Activated CD8-positive, alpha-beta memory T cell treated with anti-CD3 and anti-CD28 coated beads for 4 hours (primary cell): Measurements from ENCODE around the gene AP1M1.

Experiments used
- DNase-seq, 2 donors: peaks; one replicate each; pipeline ENCODE4 v3.0.0-alpha.2; 2020; ENCODE audit warnings: low read depth in 2 of 2

The AP1M1 gene

DNA sequence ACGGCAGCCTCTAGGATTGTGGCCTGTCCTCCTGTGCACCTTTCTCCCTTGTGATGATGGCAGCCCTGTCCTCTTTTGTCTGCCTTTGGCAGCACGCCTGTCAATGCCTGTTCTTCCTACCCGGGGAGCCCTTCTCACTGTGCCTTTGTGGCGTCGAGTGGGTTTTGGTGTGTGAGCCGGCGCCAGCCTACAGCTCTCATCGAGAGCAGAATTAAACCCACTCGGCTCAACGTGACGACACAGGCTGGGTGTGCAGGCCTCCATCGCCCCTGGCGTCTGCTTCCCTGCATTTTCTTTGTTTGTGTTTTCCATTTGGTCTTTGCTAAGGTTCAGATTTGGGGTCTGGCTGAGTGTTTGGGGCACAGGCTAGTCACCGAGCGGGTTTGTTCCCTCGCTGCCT lies 34.4 kb downstream of the AP1M1 start:
- no peak for DNase-seq

DNA sequence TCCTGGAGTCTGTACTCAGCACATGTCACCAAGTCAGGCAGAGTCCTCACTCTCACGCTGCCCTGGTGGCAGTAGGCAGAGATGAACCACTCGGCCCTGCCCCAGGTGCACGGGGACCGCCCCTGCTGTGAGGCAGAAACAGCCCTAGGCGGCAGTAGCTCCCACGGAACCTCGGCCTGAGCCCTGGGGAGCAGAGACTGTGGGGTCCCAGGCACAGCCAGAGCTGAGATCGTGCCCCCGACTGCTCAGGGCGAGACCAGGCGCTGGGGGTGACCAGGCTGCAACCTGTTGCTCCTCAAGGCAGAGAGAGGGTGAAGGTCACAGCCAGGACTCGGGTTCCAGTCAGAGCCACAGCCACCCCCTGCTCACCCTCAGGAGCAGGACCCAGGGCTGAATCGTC lies 34.9 kb downstream of the AP1M1 start:
- DNase-seq, result no peak

DNA sequence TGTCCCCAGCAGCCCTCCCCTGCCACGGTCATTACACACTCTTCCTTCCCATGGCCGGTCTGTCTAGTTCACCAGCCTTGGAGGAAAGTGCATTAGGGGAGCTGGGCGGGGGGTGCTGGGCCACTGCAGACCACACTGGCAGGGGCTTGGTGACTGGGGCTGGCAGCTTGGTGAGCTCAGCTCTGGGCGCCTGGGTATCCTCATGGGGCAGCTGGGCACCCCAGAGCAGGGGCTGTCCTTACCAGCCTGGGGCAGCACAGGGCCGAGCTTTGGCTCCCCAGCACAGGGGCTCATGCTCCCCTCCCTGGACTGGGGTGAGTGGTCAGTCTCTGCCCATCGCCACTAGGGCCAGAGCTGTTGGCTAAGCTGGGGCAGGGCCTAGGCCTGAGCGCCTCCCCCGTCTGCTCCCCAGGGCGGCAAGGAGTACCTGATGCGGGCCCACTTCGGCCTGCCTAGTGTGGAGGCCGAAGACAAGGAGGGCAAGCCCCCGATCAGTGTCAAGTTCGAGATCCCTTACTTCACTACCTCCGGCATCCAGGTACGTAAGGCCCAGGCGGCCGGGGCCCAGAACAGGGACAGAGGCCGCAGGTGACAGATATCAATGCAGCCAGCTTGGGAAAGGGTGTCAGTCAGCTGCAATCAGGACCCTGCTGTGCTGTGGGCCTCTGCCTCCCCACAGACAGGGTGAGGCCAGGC lies 35.5 kb downstream of the AP1M1 start:
- no peak for DNase-seq

DNA sequence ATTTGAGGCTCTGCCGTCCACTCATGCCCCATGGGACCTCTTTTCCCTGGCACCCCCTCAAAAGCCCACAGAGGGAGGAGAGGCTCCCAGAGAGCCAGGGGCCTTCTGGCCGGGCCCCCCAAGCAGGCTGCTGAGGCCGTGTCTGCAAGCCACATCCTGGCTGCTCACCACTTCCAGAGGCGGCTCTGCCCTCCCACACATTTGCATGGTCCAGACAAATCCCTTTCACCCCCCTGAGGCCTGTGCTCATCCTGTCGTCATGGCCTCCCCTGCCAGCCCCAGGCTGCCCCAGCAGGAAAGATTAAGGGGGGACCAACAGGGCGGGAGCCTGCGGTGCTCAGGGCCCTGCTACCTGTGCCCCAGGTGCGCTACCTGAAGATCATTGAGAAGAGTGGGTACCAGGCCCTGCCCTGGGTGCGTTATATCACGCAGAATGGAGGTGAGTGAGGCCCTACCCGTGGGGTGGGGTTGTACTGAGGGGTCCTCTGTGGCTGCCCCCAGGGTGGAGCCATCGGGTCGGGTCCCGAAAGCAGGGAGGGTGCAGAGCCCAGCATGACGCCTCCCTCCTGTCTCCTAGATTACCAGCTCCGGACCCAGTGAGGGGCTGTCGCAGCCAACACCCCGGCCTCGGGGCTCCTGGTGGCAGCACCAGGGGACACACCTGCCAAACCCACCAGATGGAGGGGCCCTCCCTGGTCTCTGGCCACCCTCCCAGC lies 36.3 kb downstream of the AP1M1 start:
- DNase-seq, result no peak

DNA sequence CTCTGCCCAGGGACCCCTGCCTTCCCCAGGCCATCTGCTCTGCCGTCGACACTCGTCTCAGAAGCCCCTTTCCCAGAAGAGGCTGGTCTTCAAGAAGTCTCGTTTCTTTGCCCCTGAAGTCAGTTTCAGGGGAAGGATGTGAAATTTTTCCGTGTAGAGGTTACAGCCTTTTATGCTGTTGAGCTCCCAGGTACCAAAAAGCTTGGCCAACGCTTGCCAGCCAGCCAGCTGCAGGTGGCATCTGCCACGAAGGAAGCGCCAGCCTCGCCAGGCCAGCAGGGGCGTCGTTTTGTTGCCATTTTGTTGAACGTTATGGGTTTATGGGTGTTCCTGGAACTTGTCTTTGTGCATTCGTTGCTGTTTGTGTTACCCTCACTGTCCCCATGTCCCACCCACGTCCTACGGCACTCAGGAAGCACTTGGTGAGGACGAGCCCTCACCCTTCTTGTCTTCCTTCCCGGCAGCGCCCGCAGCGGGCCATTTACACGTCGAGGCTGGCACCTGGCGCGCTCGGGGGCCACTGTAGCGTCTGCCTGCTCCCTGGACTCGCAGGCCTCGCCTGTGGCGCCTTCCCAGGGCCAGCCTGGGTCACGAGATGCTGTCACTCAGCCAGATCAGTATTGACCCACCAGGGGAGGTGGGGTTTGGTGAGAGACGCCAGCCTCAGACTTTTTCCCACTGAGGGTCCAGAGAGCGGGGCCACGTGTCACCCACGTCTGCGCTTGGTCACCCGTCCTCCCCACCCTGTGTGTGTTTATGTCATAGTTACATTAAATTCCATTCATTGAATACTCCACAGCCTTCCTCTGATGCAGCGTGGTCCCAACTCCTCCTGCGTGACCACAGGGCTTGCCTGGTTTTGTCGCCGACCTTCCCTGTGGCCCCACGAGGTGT lies 37.1 kb downstream of the AP1M1 start:
- DNase-seq, result no peak

DNA sequence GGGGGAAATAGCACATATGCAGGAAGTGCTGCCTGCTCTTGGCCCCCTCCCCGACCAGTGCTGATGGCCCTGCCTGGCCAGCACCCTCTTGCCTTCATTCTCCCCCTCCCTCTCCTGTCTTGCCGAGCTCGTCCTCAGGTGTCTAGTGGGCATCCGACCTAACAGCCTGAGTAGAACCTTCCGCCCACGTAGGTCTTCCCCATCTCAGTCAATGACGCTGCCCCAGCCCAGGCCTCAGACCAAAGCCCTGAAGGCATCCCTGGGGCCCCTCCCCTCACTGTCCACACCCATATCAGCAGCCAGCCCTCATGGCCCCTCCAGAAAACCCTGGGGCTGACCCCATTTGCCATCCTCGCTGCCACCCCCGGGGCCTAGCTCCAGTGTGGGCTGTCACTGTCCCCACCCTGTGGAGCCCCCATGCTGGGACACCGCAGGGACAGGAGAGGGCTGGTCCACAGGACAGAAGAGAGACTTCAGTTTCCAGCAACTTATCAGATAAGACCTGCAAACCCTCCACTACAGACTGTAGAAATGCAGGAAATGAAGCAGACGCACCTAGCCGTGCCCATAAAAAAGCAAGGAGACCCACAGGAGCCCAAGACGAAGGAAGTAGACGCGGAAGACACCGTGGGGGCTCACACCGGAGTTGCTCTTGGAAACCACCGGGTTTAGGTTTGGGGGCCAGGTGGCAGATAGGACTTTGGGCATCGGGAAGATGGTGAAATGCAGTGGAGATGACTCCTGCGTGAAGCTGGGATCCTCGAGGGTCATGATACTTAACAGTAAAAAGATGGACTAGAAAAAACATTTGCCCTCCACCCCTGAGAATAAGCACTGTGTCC lies 38.3 kb downstream of the AP1M1 start:
- DNase-seq, result no peak

DNA sequence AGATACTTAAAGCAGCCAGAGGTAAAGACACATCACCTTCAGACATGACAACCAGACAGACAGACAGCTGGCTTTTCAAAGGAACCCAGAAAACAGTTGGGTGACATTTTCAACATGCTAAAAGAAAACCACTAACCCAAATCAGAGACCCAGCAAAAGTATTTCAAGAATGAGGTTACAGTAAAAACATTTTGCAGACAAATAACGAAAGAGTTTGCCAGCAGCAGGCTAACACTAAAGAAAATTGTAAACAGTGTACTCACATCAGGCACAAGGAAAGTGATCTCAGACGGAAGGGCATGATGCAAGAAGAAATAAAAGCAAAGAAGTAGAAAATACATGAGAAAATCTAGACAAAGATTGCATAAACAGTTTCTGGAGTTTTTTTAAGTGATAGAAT lies 46.4 kb downstream of the AP1M1 start:
- DNase-seq, result no peak

DNA sequence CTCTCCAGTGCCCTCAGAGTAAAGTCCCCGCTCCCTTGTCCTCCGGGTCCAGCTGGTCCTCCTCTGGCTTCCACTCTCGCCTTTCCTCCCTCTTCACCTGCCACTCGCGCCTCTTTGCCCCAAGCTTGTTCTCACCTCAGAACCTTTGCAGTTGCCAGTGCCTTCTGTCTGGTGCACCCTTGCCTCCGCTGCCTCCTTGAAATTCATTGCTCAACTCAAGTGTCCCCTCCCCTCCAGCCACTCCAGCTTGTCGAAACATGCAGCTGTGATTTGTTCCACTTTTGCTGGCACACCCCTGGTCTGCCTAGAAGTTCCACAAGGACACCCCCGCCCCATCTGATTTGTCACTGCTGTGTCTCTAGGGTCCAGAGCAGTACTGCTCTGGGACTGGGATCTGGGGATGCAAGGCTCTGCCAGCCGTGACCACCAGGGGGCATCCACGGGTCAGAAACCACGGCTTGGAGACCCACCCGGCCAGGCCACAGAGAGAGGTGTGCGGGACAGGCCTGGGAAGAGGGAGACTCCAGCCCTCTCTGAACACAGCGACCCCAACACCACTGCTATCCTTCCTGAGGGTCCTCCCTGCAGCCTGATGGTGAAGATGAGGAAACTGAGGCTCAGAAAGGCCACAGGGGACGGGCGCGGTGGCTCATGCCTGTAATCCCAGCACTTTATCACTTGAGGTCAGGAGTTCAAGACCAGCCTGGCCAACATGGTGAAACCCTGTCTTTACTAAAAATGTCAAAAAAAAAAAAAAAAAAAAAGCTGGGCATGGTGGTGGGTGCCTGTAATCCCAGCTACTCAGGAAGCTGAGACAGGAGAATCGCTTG lies 49.9 kb downstream of the AP1M1 start:
- DNase-seq, result peak; percentile 69

DNA sequence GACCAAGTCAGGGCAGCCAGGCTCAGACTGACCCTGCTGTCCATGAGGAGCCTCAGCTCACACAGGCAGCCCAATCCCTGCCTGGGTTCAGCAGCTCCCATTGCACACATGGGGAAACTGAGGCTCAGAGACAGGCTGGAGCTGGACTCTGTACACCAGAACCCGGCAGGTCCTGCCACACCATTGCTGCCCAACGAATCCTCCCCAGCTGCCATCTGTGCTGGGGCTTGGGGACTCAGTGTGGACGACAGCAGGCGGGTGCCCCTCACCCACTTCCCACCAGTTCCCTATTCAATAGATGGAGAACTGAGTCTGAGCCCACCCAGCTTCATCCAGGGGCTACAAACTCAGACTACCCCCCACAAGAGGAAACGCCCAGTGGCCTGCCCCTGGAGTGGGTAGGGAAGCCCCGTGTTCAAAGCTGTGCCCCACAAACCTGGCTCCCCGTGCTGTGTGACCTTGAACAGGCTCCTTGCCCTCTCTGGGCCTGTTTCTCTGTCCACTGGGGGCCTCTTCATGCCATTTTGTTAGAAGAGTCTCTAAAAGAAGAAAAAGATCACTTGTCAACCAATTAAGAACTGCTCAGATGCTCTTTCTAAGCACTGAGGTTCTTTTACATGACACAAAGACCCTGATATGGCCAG lies 50.8 kb downstream of the AP1M1 start:
- no peak for DNase-seq

DNA sequence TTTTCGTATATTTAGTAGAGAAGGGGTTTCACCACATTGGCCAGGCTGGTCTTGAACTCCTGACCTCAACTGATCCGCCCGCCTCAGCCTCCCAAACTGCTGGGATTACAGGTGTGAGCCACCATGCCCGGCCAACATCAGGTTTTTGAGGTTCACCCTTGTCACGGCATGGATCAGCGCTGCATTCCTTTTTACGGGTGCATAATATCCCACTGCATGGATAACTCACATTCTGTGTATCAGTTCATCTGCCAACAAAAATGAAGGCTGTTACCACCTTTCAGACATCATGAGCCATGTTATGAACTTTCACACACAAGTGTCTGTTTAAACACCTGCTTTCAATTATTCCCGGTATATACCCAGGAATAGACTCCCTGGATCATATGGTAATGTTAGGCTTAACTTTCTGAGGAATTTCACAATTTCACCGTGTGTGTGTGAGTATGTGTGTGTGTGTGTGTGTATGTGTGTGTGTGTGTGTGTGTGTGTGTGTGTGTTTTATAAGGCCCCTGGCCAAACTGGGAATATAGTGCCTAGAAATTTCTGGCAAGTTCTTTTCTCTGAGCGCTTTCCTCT lies 52.2 kb downstream of the AP1M1 start:
- no peak for DNase-seq

DNA sequence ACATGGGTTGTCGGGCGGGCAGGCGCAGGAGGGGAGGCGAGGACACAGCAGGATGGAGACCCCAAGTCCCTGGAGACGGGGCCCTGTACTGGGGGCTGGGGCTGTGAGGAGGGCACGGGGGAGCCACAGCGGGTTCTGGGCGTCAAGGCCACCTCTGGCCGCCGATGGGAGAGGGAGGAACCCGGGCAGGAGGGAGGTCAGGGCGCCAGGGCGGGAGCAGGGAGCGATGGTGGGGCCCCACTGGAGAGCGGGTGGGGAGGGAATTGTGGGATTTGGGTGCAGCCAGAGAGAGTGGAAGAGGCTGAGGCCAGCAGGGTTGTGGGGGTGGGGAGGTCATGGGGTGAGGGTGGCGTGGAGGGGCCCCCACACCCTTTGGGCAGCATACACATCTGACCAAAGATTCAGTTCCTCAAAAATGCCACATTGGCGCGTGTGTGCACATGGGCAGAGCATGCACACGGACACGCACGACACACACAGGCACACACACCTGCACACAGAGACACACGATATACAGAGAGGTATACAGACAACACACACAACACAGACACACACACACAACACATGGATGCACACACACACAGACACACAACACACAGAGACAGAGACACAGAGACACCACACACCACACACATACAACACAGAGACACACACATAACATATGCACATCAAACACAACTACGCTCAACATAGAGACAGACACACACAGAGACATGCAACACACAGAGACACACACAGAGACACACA lies 54.9 kb downstream of the AP1M1 start:
- no peak for DNase-seq

DNA sequence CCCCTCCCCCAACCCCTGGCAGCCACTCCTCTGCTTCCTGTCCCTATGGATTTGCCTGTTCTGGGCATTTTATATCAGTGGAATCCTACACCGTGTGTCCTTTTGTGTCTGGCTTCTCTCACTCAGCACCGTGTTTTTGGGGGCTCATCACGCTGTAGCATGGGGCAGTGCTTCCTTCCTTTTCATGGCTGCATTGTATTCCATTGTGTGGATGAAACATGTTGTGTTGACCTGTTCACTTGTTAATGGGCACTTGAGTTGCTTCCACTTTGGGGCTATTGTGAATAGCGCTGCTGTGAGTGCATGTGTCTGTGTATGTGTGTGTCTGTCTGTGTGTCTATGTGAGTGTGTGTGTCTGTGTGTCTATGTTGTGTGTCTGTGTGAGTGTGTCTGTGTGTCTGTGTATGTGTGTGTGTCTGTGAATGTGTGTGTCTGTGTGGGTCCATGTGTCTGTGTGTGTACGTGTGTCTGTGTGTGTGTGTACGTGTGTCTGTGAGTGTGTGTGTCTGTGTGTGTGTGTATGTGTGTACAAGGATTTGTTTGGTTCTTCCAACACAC lies 57.2 kb downstream of the AP1M1 start:
- no peak for DNase-seq

DNA sequence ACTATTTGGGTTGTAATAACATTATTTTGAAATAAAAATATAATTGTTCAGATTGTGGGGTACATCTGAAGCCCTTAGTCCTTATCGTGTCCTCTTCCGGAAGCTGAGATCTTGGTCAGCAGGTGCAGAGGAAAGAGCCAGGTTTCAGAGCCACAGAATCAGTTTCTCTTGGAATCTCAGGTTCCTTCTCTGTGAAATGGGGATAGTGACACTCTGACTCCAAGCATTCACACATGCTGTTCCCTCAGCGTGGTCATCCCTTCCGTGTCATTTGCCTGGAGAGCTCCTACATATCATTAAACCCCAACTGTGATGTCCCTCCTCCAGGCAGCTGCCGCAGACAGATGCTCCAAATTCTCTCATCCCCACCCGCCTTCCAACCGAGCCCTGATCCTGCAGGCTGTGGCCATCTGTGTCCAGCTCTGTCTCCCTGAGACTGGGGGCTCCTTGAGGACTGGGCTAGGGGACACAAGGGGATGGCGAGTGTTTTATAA lies 59.8 kb downstream of the AP1M1 start:
- no peak for DNase-seq

DNA sequence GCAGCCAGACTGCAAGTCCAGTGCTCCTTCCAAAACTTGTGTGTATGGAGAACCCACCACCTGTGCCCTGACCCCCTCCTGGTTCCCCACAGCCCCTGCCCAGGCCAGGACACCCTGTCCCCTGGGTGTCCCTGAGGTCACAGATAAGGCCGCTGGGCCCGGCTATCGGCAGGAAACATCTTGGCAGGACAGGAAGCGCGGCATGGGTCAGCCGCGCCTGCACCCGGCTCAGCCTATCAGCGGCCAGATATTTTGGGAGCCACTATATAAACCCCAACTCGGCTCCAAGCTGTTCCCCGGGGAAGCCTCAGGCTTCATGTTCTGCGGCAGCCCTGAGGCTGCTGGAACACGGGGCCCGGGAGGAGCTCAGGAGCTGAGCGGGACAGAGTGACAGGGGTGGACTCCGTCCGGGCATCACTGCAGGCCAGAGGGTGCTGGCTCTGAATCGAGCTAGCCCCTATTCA lies 60.8 kb downstream of the AP1M1 start:
- no peak for DNase-seq

DNA sequence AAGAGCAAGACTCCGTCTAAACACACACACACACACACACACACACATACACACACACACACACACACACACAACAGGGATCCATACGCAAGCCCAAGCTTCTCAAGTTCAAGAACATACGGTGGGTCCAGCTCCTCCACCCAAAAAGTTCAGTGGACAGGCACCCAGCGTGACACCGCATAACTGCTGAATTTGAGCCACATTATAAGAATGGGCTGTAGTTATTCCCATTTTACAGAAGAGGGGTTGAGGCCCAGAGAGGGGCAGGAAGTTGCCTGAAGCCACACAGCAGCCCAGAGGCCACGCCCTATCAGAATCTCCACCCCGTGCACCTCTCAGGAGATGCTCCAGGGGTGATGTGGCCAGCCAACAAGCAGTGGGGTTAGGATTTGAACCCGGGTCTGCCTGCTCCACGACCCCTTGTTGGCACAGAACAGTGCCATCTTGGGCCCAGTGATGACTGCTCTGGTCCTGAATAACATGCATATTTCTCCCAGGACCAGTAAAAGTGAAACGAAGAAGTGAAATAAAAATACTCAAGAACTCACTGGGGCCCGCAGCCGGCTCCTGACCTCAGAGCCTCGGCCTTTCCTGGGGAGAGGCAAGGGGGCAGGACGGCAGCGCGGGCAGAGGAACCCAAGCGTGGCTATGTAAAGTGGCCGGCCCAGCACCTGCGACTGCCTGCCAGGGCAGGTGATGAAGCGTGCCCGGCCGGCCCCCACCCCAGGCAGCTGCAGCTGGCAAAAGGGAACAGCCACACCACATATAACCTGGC lies 61.9 kb downstream of the AP1M1 start:
- no peak for DNase-seq

DNA sequence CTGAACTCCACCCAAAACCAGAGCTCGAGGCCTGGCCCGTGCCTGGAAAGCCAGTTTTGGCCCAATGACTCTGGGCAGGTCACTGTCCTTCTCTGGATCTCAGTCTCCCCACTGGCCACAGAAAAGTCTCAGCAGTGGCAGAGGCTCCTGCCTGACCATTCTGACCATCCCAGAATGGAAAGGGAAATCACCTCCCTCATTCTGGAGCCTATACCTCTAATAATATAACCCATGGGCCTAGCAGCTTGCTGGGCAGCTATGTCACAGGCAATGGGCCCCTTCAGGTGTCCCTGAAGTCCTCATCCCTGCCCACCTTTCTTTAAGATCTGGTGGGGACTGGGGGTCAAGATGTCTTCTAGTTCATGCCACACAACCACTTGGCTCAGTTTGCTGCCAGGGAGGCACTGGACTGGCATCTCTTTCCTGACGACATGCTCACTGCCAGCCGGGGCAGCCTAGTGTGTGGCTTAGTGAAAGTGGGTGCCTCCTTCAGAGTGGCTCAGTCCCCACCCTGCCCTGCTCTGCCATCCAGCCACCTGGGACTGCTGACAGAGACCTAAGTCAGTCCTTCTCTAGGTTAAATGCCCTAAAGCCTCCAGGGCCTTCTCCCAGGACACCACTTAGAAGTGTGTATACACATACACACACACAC lies 62.6 kb downstream of the AP1M1 start:
- no peak for DNase-seq

DNA sequence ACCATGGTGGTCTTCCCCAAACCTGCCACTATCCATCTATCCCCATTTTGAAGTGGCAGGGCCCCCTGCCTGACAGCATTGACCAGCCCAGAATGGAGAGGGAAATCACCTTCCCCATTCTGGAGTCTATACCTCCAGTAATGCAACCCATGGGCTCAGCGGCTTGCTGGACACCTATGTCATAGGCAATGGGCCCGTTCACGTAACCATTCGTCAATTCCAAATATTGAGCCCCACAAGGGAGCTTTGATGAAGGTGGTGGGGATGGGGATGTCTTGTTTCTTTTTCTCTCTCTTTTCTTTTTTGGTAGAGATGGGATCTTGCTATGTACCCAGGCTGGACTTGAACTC lies 63.1 kb downstream of the AP1M1 start:
- no peak for DNase-seq
